Activated CD8-positive, alpha-beta memory T cell treated with anti-CD3 and anti-CD28 coated beads for 4 hours (primary cell): ENCODE data around the gene ARHGAP15.

ENCODE experiments used
- DNase-seq, 2 donors: peaks; one replicate each; pipeline ENCODE4 v3.0.0-alpha.2; 2020; ENCODE audit warnings: low read depth in 2 of 2

Gene ARHGAP15

GRCh38 chr2:143623909-143624260 is 494.7 kb downstream of the ARHGAP15 start:
- no peak for DNase-seq

- no peak for DNase-seq
These were observed 500.1 kb downstream of the ARHGAP15 start for GRCh38 chr2:143629340-143629739.

- no peak for DNase-seq
These were observed 503.6 kb downstream of the ARHGAP15 start for GRCh38 chr2:143632751-143633374.

- no peak for DNase-seq
These were observed 504.2 kb downstream of the ARHGAP15 start for GRCh38 chr2:143633419-143633818.

GRCh38 chr2:143635302-143635701 is 506.1 kb downstream of the ARHGAP15 start:
- no peak for DNase-seq

- no peak for DNase-seq
These were observed 506.7 kb downstream of the ARHGAP15 start for GRCh38 chr2:143635936-143636335.

- DNase-seq: no peak
These were observed 511.6 kb downstream of the ARHGAP15 start for GRCh38 chr2:143640826-143641225.

GRCh38 chr2:143645921-143646645 is 516.9 kb downstream of the ARHGAP15 start:
- DNase-seq: no peak

- DNase-seq: no peak
These were observed 520.1 kb downstream of the ARHGAP15 start for GRCh38 chr2:143649226-143649740.

- no peak for DNase-seq
These were observed 523.5 kb downstream of the ARHGAP15 start for GRCh38 chr2:143652692-143653091.

- no peak for DNase-seq
These were observed 539.0 kb downstream of the ARHGAP15 start for GRCh38 chr2:143668234-143668633.

- no peak for DNase-seq
These were observed 544.8 kb downstream of the ARHGAP15 start for GRCh38 chr2:143674051-143674450.

- DNase-seq: no peak
These were observed 545.8 kb downstream of the ARHGAP15 start for GRCh38 chr2:143675021-143675420.

GRCh38 chr2:143679617-143680016 is 550.4 kb downstream of the ARHGAP15 start:
- DNase-seq: no peak

GRCh38 chr2:143680885-143681405 is 551.7 kb downstream of the ARHGAP15 start:
- DNase-seq: no peak

- DNase-seq: no peak
These were observed 553.3 kb downstream of the ARHGAP15 start for GRCh38 chr2:143682436-143683055.

GRCh38 chr2:143683977-143684376 is 554.8 kb downstream of the ARHGAP15 start:
- no peak for DNase-seq

GRCh38 chr2:143684551-143685320 is 555.5 kb downstream of the ARHGAP15 start:
- DNase-seq: no peak

- no peak for DNase-seq
These were observed 556.3 kb downstream of the ARHGAP15 start for GRCh38 chr2:143685421-143686078.

GRCh38 chr2:143686585-143687164 is 557.5 kb downstream of the ARHGAP15 start:
- no peak for DNase-seq

- DNase-seq: no peak
These were observed 559.0 kb downstream of the ARHGAP15 start for GRCh38 chr2:143688248-143688647.
